ENCODE measurements around the gene ESYT2. TPM values are rescaled to one million over a fixed set of nuclear protein-coding genes. Genes with fewer than 3 reads are reported as not detected.

Gene ESYT2
- total RNA-seq, 1 experiment from 2014 or later, result 39.0 TPM

DNA sequence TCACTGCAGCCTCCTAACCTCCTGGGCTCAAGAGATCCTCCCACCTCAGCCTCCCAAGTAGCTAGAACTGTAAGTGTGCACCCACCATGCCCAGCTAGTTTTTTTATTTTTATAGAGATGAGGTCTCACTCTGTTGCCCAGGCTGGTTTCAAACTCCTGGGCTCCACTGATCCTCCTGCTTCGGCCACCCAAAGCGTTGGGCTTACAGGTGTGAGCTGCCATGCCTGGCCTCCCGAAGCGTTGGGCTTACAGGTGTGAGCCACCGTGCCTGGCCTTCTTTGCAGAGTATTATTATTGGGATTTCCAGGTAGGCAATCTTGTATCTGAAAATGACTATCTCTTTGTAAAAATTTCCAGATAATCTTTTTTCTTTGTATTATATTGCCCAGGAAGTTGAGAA, 101.6 kb downstream of the ESYT2 start:
- Histone ChIP-seq H4K91ac (ENCODE audit: insufficient read length, low read depth, low read length) (no peak overlapping the region), H4K8ac (replicated peaks; ENCODE audit: insufficient read length, low read depth, low read length) (no peak overlapping the region), H3K23ac (ENCODE audit: insufficient read length, low read depth, low read length) (no peak overlapping the region), H3T11ph (ENCODE audit: low read length) (no peak overlapping the region), H3K79me1 (ENCODE audit: insufficient read depth, low read depth, low read length, poor library complexity, severe bottlenecking) (no peaks in the 10 kb centered on the region), H3K18ac (ENCODE audit: insufficient read length, low read depth, low read length) (no peak overlapping the region), H3K9me3 (ENCODE audit: control insufficient read depth, low read depth, low read length) (no peaks in the 10 kb centered on the region), H3K4ac (ENCODE audit: low read depth, low read length) (no peak overlapping the region), H2BK5ac (ENCODE audit: insufficient read length, low read length) (no peak overlapping the region), H2AK5ac (ENCODE audit: insufficient read length, low read length) (no peak overlapping the region), H3K56ac (ENCODE audit: insufficient read length, low read depth, low read length) (no peak overlapping the region), H2BK120ac (ENCODE audit: low read depth, low read length, poor library complexity, severe bottlenecking) (no peak overlapping the region), H2AFZ (ENCODE audit: low read length) (no peak overlapping the region), H3K4me1 (ENCODE audit: insufficient read depth, low read length) (no peaks in the 10 kb centered on the region; the same call in 1 of the 2 replicates), H2BK12ac (ENCODE audit: insufficient read length, low read depth, low read length) (no peak overlapping the region), H3K9ac (ENCODE audit: extremely low read depth, insufficient read length, low read length) (no peak overlapping the region), H4K5ac (ENCODE audit: insufficient read length, low read depth, low read length) (no peak overlapping the region), H3K79me2 (ENCODE audit: insufficient read depth, low read length) (no peaks in the 10 kb centered on the region), H3K14ac (ENCODE audit: insufficient read depth, low read length) (no peak overlapping the region), H2BK20ac (ENCODE audit: low read depth, low read length, poor library complexity, severe bottlenecking) (no peak overlapping the region), H3K4me2 (ENCODE audit: insufficient read depth, insufficient read length, low read length) (no peak overlapping the region), H3K23me2 (ENCODE audit: insufficient read length, low read depth, low read length, poor library complexity, severe bottlenecking) (no peaks in the 10 kb centered on the region), H4K20me1 (ENCODE audit: control insufficient read depth, insufficient read depth, insufficient read length) (no peaks in the 10 kb centered on the region), H3K27me3 (ENCODE audit: insufficient read depth, low read length) (no peaks in the 10 kb centered on the region), H3K27ac (ENCODE audit: insufficient read length, low read depth, low read length) (no peak overlapping the region), H2BK15ac (ENCODE audit: low read depth, low read length) (no peak overlapping the region)
- no CpG with 5 or more reads among the region's 5 CpGs for WGBS (ENCODE audit: extremely low coverage, insufficient read length, low lambda C conversion rate)
- TF ChIP-seq, protein P1, sequence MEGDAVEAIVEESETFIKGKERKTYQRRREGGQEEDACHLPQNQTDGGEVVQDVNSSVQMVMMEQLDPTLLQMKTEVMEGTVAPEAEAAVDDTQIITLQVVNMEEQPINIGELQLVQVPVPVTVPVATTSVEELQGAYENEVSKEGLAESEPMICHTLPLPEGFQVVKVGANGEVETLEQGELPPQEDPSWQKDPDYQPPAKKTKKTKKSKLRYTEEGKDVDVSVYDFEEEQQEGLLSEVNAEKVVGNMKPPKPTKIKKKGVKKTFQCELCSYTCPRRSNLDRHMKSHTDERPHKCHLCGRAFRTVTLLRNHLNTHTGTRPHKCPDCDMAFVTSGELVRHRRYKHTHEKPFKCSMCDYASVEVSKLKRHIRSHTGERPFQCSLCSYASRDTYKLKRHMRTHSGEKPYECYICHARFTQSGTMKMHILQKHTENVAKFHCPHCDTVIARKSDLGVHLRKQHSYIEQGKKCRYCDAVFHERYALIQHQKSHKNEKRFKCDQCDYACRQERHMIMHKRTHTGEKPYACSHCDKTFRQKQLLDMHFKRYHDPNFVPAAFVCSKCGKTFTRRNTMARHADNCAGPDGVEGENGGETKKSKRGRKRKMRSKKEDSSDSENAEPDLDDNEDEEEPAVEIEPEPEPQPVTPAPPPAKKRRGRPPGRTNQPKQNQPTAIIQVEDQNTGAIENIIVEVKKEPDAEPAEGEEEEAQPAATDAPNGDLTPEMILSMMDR (conservative IDR thresholded peaks at IDR 0.05), result no peak
- no peak overlapping the region for H3K4me3 Mint-ChIP-seq
- no peak for DNase-seq
- H3K9me3 Mint-ChIP-seq, result no peaks in the 10 kb centered on the region
- H3K27me3 Mint-ChIP-seq (ENCODE audit: low read depth), result no peaks in the 10 kb centered on the region; the same call in 1 of the 2 replicates
- no peak overlapping the region for H3K27ac Mint-ChIP-seq
- peaks cover 6 to 33% of the 10 kb centered on the region in 2 experiments for H3K4me1 Mint-ChIP-seq
- peaks cover 3 to 17% (median 12%) of the 10 kb centered on the region in 3 experiments; a peak in 4 of 7 replicates for H3K36me3 Mint-ChIP-seq (ENCODE audit: insufficient read depth in 1 of 3, low read depth in 3 of 3)
